Lung microvascular endothelial cell (primary cell): ENCODE results near the gene DAND5. TPM values are rescaled to one million over a fixed set of nuclear protein-coding genes. Genes with fewer than 3 reads are reported as not detected.

Experiments used
- DNase-seq, 2 donors: peaks; one replicate each; pipeline versions ENCODE4 v3.0.0 to v3.0.0-alpha.2; 2010; ENCODE audit warnings: low read depth in 2 of 2
- total RNA-seq: library from RNA; depleted of rRNA; stranded (reverse); fragments of >200 nt; gene quantifications from 2 replicates; pipeline ENCODE4 v1.2.1, GENCODE V29; 2014

Gene DAND5
- total RNA-seq, 1 donor from 2014 or later, result under 0.01 TPM

DNA sequence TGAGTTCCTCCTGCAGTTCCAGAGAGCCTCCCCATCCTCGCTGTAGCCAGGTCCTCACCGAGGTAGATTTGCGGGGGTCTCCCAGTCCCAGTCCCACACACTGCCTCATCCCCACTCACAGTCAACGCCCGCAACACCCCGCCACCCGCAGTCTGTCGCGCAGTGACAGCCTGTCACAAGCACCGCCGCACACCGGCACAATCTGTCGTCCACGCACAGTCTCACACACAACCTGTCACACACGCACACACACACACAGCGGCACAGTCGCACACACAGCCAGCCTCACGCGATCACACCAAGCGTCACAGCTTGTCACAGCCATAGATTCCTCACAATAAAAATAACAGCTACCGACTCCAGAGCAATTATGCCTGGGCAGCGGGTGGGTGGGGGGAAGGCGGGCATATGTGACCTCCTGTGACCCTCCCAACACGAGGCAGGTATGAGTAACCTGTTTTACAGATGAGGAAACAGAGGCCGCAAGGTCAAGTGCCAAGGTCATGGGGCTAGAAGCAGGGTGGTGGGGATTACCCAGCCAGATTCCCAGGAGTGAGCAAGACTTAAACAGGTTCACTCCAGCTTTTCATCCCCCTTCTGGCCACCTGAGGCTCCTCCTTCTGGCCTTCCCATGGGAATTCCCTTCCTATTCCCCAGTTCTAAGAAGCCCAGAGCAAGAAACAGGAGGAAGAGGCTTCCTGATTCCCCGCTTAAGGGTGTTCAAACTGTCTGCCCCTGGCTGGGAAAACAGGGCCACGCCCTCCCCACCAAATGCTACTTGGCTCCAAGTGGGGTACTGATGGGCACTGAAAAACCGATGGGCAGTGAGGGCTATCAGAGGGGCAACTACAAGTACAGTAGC lies 39.8 kb downstream of the DAND5 start:
- DNase-seq, result no peak

DNA sequence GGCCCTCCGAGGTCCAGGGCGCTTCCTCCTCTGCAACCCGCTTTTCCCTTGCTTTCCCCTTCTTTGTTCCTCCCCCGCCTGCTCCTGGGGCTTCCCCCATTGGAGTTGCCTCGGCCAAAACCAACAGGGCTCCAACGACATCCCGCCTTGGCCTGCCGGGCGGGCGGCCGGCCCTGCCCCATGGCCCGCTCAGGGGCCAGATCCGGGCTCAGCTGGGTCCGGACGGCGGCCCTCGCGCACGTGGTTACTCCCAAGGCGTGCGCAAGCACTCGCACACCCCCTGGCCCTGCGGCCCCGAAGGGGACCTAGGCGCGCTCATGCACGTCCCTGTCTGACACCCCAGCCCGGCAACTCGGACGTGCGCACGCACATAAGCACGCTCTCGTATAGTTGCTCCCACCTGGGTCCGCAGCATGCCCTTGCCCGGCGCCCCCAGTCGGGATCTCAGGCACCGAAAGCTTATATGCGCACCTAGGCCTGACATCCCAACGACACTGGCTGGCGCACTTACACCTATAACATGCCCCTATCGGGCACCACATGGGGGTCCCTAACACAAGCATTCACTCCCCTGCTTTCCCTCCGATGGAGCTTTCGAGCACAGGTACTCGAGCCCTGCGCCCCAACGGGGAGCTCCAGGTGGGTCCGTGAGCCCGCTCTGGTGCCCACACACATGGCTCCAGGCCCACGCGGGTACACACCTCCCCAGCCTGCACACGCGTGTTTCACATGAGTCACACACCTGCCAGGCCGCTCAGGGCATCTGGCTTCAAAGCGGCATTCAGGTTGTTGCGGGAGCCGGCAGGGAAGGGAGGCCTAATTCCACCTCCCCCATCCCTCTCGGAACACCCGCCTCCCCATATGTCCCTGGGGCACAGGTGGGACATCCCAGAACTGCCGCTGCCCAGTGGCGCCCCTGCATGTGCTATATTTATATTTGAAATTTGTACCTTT lies 40.9 kb downstream of the DAND5 start:
- DNase-seq, result no peak

DNA sequence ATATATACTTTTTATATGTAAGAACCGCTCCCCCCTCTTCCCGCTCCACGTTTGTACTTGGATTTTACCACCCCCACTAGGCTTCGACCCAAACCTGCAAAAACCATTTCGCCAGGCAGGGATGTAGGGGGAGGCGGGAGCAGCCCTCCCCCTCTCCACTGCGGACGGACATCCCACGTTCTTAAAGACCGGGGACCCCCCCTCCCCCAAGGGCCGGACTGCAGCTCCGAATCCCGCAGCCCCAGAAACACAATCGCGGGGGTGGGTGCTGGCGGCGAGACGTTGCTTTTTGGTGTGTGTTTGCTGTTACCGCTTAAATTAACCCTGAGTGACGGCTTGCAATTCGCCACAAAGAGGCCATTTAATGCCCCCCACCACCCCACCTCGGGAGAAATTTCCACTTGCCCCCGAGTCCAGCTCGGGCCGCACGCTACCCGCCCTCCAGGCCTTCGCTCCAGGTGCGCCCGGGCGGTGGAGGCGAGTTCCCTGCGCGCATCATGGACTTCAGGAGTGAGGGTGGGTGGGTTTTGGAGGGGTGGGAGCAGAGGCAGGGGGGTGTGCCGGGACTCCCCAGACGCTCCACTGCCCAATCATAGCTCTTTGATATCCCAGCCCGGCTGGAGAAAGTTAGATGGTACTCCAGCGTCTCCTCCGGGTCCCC lies 41.7 kb downstream of the DAND5 start:
- no peak for DNase-seq

DNA sequence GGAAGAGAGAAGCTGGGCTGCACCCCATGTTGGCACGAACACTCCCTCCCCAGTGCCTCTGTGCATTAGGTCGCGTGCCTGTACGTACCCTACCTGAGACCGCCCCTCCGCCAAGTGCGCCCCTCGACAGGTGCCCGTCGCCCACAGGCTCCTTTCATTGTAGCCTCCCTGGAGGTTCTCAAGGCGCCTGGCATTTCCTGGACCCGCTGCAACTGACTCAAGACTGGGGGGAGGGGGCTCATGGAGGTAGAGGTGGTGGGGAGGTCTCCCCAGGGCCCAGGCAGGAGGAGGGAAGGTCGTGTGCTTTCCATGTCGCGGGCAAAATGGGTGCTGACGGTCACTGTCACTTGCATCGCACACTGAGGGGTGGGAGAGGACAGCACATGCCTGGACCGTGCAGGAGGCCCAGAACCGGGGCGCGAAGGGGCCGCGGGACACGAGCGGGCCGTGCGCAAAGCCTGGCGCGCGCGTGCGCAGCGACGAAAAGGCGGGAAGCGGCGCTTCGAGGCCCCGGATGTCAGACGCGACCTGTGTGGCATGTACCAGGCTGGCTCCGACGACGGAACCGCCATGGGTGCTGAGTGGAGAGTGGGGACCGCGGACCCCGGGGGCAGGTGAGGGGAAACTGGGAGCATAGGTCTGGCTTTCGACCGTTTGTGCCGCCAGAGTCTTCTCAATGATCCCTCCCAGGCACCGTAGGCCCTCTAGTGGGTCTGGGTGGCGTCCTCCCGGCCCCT lies 42.4 kb downstream of the DAND5 start:
- no peak for DNase-seq

DNA sequence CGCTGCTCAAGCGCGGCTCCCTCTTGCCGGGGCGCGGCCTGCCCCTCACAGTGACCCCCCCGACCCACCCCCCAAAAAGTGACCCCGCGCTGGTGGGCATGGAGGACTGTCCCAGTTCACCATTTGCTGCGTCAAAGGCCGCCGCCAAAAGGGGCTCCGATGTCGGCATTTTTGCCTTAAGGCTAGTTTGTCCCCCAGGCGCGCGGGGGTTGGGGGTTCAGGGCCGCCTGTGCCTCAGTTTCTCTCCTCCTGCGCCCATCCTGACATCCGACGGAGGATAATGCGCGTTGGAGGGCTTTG lies 43.0 kb downstream of the DAND5 start:
- DNase-seq, result no peak

DNA sequence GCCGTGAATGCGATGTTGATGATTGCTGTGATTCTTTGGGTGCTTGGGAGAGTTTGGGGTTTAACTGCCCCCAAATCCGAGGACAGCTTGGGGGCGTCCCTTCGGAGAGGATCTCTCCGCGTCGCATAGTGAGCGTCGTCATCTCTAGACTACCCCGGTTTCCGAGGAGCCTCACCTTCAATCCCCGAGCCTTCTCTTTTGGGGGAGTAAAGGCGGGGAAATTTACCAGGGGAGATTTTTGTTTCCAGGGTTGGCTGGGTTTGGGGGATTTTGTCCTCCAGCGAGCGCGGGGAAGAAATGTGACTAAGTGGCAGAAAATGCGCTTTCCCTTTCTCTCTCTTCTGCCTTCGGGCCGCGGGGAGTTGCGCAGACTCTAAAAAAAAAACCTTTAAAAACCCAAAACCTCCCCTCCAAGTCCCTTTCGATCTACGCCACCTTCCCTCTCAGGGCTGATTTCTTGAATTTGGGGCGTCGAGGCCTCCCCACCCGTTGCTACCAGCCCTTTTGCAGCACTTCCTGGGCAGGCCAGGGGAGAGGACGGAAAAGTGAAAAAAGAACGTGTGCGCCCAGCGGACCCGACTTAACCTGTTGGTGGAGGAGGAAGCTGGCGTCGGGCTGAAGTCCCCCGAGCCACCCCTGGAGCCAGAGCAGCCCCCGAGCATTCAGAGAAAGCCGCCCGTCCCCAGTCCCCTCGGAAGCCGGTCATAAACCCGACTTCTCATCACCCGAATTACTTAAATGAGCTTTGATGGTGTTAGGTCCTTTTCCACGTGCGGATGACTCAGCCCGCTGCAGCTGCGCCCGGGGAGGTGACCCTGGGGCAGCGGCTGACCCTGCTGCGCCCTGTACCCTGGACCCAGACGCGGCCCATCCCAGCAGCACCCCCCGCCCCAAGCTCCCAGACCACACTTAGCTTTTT lies 43.6 kb downstream of the DAND5 start:
- peak; percentile 43 to 45 for DNase-seq

DNA sequence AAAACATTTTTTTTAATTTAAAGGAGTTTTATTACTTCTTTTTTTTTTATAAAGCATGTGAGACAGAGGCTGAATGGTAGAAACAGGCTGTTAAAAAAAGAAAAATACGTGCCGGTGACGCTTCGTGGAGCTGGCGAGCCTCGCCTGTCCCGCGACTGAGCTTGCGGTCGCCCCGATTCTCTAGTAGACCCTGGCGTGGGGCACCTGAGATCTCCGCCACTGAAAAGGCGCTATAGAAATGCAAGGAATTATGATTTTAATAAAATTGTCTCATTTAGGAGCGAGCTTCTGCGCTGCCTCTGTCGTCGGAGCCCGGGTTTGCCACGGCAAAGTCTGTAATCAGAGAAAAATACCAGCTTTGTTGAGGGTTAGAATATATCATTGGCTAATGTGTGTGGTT lies 44.3 kb downstream of the DAND5 start:
- DNase-seq, result peak in 1 of 2 donors; percentile 28

DNA sequence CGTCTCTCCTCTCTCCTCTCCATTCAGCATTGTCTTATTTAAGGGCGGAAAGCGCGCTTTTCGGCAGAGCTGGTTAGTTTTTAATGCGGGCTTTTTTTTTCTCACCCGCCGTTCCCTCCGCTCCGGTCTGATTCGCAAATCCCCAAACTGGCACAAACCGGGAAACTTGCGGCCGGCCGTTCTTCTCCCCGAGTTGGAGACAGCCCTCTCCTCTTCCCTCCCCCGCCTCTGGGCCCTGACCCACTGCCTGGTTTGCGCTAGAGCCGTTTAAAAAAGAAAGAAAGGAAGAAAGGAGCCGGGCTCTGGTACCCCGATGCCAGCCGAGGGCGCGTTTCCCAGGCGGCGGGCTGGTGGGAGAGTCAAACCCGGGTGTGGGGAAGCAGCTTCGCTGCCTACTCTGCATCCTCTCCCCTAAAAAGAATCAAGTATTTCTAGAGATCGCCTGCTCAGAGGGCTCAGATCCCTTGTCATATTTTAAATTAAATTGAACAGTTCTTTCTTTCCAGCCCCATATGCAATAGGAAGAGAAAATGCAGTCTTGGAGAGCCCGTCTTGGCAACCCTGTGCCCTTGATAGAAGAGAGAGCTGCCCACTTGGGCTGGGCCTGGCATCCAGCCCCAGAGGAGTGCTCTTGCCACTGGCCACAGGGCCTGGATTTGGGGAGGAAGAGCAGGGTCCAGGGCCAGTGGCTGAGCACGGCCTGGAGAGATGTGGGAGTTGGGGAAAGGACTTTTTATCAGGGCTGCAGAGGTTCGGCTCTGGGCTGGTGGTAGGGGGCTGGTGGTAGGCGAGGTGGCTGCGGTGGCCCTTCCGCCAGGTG lies 44.9 kb downstream of the DAND5 start:
- no peak for DNase-seq

DNA sequence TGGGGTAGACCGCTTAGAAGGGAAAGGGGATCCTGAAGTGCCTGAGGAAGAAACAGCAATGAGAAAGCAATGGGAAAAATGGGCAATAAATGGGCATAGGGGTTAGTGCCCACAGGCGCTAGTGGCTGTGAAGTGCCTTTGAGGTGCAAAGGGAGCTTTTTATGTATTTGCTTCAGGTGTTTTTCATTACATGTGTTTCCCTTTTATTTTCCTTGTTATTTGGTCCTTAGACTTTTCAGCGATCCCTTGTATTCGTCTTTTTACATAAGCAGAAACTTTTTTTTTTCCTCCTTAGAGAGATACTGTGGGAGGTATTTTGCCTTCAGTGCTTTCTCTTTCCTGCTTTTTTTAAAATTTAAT lies 45.5 kb downstream of the DAND5 start:
- DNase-seq, result no peak

DNA sequence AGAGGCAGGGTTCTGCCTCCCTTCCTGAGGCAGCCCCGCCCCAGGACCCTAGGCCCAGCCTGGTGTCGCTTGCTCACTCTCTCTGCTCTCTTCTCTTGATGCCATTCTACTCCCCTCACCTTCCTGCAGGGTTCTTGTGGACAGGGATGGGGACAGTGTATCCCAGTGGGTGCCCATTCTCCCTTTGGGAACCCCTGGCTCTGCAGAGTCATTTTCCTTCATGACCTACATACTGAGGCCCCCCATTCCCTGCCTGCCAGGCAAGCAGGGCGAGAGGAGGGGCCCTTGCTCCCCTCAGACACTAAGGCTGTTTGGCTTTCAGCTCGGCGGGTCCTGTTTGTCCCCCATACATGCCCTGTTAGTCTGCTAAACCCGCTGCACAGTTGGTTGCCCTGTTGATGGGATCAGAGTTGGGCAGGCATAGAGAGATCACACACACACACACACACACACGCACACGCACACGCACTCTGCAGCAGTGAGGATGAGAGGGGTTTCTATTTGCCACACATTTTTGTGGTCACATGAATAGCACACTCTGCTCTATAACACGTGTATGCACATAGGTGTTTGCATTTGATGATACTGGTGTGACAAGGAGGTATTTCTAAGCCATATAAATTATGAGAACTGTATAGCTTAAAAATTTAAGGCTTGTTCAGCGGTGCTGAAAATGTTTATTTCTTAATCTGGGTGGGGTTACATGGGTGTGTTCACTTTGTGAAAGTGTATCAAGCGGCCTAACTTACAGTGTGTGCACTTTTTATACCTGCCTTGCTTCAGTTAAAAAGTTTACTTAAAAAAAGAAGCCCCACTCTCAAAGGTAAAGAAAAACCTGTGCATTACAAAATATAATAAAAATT lies 46.2 kb downstream of the DAND5 start:
- no peak for DNase-seq

DNA sequence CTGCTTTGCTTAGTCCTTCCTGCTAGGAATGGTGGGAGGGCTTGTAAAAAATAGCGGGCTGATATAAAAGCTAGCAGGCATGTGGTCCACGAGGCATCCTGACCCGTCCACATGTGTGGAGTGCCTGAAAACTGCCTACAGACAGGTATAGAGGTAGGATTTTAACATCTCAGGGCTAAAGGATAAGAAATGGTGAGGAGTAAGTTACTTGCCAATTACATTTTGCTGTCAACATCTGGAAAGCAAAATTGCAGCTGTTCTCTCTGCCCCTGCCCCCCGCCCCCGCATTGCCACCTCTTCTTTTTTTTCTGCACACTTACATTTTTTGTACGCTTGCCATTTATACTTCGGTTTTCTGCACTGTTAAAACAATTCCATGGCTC lies 46.9 kb downstream of the DAND5 start:
- DNase-seq, result no peak

DNA sequence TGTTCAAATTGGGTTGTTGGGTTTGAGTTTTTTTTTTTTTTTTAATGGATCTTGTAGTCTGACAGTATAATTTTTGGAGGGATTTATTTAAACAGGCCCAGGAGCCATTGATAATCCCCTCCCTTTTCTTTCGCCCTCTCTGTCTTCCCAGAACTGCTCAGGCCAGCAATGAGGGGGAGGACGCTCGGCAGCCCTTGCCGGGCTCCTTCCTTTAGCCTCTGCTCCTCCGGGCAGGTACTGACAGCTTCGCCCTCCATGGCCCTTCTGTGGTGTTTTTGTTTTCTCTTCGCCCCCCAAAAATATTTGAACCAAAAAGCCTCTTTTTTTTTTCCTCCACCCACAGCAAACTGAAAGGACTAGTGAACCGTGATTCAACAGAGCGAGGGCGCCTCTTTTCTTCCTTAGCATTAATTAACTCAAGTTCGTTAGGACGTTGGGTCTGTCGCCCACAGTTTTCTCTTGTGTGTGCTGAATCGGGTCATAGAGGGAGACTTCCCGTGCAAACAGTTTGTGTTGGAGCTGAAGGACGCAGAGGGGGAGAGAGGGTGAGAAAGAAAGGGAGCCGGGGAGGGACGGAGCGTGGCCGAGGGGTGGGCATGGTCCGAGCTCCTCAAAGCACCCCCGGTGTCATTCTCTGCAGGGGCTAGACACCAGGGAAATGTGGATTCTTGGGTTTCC lies 47.4 kb downstream of the DAND5 start:
- no peak for DNase-seq

DNA sequence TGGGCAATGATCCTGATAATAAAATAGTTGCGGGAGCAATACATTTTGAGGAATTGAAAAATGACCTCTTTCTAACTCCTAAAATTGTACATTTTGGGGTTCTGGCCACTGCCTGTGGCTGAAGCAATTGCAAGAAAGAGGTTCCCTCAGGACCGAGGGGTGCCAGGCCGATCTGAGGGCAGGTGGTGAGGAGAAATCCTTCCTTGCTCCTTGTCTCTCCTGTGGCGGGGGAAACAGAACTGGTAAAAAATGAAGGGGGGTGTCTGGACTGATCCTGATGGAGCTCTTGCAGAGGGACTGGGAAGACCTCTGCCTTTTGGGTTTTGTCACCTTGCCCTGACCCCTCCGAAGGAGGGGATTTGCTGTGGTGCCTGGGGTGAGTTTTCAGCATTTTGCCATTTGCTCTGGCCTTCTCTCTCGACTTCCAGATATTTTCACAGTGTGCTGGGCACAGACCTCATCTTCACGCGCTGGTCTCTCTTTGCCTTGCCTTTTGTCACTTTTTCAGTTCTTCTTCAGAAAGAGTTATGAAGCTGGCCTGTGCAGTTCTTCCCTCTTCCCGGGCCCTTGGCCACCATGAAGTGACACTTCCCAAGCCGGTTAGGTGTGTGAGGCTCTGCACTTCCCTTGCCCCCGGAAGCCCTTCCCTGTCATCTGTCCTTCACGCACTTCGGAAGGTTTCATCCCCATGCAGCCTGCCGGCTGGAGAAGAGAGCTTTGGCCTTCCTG lies 48.1 kb downstream of the DAND5 start:
- DNase-seq, result no peak

DNA sequence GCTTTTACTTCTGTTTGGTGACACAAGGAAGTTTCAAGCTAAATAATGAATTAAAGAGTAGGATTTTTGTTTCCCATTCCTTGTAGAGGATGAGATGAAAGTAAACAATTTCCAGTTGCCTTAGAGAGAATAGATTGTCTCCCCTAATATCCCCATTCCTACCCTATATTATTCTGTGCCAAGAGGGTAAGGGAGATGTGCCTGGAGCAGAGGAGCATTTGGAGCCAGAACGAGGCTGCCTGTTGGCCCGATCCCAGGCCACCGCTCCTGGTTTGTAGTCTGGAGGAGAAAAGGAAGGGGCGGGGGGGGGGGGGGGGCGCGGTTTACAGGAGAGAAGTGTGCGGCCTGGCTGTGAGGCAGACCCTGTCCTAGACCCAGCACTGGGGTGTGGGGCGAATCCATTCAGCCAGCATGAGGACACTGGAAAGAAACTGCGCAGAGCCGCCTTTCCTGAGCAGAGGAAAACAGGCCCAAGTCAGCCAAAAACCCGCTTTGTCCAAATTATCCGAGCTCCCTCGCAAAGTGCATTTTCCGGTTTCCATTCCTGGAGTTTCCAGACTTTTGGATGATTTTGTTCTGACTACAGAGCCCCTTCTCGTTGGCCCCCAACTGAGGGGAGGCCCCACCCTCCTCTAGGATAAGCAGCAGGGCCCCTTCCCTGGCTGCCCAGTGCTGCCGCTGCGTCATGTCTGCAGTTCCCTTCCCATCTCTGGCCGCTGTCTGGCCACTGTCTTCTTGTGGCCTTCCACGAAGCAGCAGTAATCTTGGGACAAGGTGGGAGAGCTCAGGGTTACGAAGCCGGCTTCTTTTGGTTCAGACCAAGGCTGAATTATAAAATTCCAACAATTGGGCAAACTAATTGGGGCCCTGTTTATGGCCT lies 48.9 kb downstream of the DAND5 start:
- peak; percentile 29 to 42 for DNase-seq

DNA sequence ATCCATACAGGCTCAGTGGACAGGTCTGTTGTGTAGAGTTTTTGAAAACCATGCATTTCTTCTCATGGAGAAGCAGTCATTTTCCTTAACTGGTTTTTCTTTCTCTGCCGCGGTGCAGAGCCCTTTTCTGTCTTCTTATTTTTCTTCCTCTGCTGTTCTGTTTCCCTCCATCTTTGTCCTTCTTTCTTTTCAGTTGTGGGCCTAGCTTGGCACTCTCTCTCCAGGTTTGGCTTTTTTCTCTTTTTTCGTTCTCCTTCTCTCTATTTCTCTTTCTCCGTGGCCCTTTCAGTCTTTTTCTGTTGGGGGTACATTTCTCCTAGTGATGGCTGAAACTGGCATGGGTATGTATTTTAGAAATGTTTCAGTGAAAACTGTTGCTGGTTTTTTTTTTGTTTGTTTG lies 50.0 kb downstream of the DAND5 start:
- DNase-seq, result no peak

DNA sequence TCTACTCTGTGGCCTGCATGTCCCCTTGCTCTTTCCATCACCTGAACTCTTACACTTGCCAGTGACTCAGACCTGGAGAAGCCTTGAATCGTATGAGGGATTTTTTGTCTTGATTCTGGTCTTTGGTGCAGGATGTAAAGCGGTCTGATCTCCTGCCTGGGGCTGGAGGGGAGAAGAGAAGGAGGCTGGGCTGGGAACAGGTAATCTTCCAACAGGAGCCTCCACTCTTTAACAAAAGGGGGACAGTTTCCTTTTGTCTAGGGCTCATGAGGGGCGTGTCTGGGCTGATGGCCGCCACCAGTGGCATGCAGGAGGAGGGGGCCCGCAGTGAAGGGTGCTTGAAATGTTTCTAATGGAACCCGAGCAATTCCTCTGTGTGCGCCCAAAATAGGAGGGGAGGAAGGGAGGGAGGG lies 50.6 kb downstream of the DAND5 start:
- no peak for DNase-seq
